ENCODE measurements around the gene VIPAS39. TPM values are rescaled to one million over a fixed set of nuclear protein-coding genes. Genes with fewer than 3 reads are reported as not detected.
A peak's percentile ranks its signal among the peaks of the same experiment; 100 is the strongest.

The VIPAS39 gene
- total and polyA plus RNA-seq, 9 of the 15 experiments (the other 6 are each of a cell fraction or from before 2014, with no cell fraction given), result 5.7 to 25.6 (median 9.9) TPM

- TF ChIP-seq ETV6 (IDR thresholded peaks at IDR 0.05; ENCODE audit: borderline replicate concordance in 1 of 2, low read depth in 2 of 2, low read length in 1 of 2) (no peak), ETV6 (CRISPR knock-in tag; IDR thresholded peaks at IDR 0.05; ENCODE audit: borderline replicate concordance) (no peak), ZBTB7A (IDR thresholded peaks at IDR 0.05; ENCODE audit: borderline replicate concordance, control insufficient read depth, low read depth, low read length) (peak; percentile 50; the same call in 1 of the 2 replicates), NR3C1 (CRISPR knock-in tag; IDR thresholded peaks at IDR 0.05) (no peak), NFIX (CRISPR knock-in tag; IDR thresholded peaks at IDR 0.05; ENCODE audit: low read depth) (no peak), ZEB2 (IDR thresholded peaks at IDR 0.05) (no peak), ETV5 (CRISPR knock-in tag; IDR thresholded peaks at IDR 0.05; ENCODE audit: low read depth) (no peak), ZBTB8A (IDR thresholded peaks at IDR 0.05; ENCODE audit: partially characterized antibody) (no peak), PHB2 (IDR thresholded peaks at IDR 0.05; ENCODE audit: low read depth) (no peak), PPARD (CRISPR knock-in tag; IDR thresholded peaks at IDR 0.05) (no peak), ATF3 (IDR thresholded peaks at IDR 0.05) (no peak), ATF3 (CRISPR knock-in tag; conservative IDR thresholded peaks at IDR 0.05) (no peak), NCOA6 (IDR thresholded peaks at IDR 0.05) (no peak), ZNF41 (CRISPR knock-in tag; conservative IDR thresholded peaks at IDR 0.05) (no peak), C11orf30 (IDR thresholded peaks at IDR 0.05; ENCODE audit: low read depth) (no peak), ZNF512 (tag; IDR thresholded peaks at IDR 0.05) (no peak), MAZ (CRISPR knock-in tag; conservative IDR thresholded peaks at IDR 0.05 in 1 of 2, IDR thresholded peaks at IDR 0.05 in 1 of 2) (peak in 1 of 2 experiments; percentile 34; a peak in 2 of 4 replicates), TEAD4 (IDR thresholded peaks at IDR 0.05; ENCODE audit: low read length) (no peak), TEAD4 (CRISPR knock-in tag; IDR thresholded peaks at IDR 0.05; ENCODE audit: borderline replicate concordance) (no peak), BRF2 (IDR thresholded peaks at IDR 0.05; ENCODE audit: borderline replicate concordance, insufficient read depth, insufficient read length) (no peak), MTF1 (CRISPR knock-in tag; IDR thresholded peaks at IDR 0.05; ENCODE audit: borderline replicate concordance) (no peak), ZNF311 (CRISPR knock-in tag; IDR thresholded peaks at IDR 0.05) (no peak), TAF1 (IDR thresholded peaks at IDR 0.05; ENCODE audit: control insufficient read depth, extremely low read depth, insufficient read depth, low read length, severe bottlenecking) (peak; percentile 43), TARDBP (IDR thresholded peaks at IDR 0.05) (no peak)
These were observed 80.5 kb downstream of the VIPAS39 start, which contains the start of the genes SAMD15 and TMED8 (continued) for GRCh38 chr14:77376771-77377501.
